ENCODE results near the gene FAM228B.

DNA sequence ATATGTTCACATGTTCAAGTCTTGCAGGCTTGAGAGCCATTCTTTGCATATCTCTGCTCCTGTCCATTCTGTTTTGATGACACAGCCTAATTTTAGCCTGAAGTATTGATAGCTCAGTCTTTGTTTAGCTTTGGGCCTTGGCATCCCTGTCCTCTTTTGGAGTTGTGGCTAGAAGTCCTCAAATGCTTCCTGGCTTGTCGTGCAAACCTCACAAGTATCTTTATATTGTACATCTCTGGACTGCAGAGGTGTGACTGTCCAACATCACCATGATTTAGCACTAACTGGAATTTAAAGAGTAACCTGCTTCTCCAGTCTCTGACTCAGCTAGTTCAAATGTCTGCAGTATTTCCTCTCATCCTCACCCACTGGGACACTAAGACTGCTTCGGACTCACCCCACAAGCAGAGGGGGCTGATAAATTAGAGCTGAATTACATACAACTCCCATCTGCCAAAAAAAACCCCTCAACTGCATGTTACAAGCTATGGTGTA, 11.8 kb upstream of the FAM228B start:
- TF ChIP-seq, protein P1, sequence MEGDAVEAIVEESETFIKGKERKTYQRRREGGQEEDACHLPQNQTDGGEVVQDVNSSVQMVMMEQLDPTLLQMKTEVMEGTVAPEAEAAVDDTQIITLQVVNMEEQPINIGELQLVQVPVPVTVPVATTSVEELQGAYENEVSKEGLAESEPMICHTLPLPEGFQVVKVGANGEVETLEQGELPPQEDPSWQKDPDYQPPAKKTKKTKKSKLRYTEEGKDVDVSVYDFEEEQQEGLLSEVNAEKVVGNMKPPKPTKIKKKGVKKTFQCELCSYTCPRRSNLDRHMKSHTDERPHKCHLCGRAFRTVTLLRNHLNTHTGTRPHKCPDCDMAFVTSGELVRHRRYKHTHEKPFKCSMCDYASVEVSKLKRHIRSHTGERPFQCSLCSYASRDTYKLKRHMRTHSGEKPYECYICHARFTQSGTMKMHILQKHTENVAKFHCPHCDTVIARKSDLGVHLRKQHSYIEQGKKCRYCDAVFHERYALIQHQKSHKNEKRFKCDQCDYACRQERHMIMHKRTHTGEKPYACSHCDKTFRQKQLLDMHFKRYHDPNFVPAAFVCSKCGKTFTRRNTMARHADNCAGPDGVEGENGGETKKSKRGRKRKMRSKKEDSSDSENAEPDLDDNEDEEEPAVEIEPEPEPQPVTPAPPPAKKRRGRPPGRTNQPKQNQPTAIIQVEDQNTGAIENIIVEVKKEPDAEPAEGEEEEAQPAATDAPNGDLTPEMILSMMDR (IDR thresholded peaks at IDR 0.05; ENCODE audit: poor library complexity), result no peak
- TF ChIP-seq EZH2 (IDR thresholded peaks at IDR 0.05; ENCODE audit: borderline replicate concordance) (no peak), EZH2phosphoT487 (IDR thresholded peaks at IDR 0.05; ENCODE audit: low read depth, severe bottlenecking, unreplicated experiment) (no peak)
